ENCODE measurements around the gene SMIM41.

The SMIM41 gene

DNA sequence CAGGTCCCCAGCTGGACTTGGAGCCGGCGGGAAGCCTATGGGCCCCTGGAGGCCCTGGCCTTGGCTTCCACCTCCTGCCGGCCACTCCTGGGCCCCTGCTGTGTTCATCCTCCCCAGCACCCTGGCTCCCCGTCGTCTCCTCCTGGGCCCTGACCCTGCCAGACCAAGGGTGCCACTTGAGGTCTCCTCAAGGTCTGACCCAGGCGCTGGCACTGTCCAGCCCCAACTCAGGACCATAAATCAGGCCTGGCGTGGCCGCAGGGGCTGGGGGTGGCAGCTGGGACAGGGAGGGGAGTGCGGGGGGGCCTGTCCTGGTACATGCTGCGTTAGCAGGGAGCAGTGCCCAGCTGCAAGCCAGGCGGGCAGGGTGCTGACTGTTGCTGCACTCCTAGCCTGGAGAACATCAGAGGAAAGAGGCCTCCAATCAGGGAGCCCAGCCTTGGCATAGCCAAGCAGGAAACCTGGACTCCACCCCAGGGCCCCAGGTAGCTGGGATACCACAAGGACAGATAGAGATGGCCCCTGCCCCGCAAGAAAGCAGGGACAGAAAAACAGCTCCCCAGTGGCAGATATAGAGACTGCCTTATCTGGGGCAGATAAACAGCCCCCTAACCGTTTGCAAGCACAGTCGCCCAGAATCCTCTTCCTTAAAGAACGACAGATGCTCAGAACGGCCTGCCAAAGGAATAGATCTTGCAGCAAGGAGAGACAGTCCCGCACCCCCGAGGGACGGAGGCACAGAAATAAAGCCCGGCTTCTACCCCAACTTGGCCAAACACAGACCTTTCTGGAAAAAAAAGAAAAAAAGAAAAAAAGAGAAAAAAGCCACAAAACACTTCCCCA lies 16.2 kb upstream of the SMIM41 start:
- no peak for DNase-seq (ENCODE audit: low read depth in 1 of 2, low spot score in 1 of 2)

DNA sequence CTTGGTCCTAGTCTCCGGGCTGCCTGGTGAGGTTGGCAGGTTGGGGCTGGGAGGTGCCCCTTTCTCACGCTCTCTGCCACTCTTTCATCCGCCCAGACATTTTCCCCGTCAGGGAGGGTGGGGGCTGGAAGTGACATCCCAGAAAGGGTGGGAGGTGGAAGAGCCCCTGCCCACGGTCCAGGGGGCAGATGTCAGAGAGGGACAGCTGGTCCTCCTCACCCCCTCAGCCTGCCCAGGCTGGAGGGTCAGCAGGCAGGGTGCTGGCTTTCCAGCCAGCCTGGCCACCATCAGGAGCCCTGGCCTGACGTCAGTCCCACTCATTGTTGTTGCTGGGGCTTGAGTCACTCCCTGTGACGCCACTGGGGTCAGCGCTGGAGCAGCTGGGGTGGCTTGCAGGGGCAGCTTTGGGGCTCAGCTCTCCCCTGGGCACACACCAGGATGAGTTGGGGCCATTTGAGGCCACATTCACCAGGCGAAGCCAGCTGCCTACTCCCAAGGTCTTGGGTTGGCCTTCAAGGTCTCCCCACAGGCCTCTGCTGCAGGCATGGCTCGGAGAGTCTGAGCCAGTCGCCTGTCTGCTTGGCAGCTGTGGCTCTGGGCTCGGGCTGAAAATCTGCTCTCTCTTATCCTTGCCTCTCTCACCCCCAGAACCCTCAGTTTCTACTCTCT lies 15.4 kb upstream of the SMIM41 start:
- DNase-seq (ENCODE audit: low read depth in 1 of 2, low spot score in 1 of 2), result no peak

DNA sequence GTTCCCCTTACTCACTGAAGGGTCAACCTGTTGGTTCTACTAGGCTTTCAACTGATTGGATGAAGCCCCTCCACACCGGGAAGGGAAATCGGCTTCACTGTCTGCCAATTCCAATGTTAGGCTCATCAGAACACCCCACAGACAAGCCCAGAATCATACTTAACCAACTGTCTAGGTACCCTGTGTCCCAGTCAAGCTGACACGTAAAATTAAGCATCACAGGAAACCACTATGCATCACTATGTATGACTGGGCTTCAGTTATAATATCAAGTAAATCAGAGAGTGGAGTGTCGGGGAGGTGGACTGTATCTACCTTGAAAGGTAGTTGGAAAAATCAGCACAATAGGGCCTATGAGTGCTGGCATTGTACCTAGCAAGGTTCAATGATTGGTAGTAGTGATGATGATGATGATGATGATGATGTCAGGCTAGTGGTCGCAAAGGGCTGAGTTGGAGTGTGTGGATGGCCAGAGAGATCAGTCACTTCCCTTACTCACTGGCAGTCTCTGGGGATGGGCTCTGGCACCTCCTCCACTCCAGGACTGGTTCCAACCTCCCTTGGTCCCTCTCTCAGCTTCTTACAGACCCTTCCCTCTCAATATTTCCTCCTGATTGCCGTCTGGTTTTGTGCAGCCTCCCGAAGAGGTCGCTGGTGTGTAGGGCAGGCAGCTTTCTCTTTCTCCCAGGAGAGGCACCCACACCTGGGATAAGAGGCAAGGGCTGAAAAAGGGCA lies 13.0 kb upstream of the SMIM41 start:
- DNase-seq (ENCODE audit: low read depth in 1 of 2, low spot score in 1 of 2), result no peak

DNA sequence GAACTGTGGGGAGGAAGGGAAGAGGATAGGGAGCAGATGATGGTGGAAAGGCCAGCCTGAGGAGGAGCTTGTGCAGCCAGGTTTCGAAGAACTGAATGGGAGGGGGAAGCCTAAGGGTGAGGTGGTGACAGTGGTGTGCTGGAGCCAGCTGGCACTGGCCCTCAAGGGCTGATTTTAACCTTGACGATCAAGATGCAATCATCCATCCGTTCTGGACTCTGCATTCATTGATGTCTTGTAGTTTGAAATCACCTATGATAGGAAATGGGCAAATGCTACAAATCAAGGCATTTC lies 12.5 kb upstream of the SMIM41 start:
- DNase-seq (ENCODE audit: low read depth in 1 of 2, low spot score in 1 of 2), result no peak

DNA sequence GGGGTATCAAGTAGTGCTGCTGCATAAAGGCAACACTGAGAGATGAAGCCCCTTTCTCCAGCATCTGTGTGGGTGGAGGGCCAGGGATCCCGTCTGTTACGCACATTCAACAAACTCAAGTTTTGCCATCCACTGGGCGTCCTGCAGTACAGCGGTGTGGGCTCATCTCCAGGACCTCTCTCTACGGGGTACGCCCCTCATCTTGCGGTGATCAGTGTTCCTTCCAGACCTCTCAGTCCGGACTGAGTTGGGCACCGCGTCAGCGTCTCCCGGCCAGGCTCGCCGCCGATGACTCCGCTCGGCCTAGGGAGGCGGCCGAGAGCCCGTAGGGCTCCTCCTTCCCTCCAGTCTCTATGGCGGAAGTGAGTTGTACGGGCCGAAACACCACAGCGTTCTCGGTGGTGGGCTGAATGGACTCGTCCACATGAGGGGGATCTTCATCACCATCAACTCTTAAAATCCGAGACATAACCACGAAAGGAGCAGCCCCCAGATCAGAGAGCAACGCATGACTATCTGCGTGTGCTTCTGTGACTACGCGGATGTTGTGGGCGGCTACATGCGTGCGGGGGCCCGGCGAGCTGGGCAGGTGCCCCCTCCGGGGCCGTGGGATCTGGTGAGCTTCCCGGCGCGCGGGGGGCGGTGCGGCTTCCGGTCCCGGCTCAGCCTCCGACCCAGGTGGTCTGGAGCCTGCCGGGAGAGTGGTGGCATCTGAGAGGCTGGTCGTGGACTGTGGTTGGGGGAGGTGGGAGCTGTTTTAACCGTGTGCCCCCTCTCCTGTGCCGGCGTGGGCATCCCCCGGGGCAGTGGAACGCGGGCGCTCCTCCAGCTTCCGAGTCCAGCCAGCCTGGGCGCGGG lies 9.9 kb upstream of the SMIM41 start, which contains the start of gene ATG101:
ATG101 (plus strand) TSS at position 652 of the 858 bp plus-strand sequence. CDS start 3,673 bp downstream, outside the sequence.
- peak; percentile 74 to 87 for DNase-seq (ENCODE audit: low read depth in 1 of 2, low spot score in 1 of 2)

DNA sequence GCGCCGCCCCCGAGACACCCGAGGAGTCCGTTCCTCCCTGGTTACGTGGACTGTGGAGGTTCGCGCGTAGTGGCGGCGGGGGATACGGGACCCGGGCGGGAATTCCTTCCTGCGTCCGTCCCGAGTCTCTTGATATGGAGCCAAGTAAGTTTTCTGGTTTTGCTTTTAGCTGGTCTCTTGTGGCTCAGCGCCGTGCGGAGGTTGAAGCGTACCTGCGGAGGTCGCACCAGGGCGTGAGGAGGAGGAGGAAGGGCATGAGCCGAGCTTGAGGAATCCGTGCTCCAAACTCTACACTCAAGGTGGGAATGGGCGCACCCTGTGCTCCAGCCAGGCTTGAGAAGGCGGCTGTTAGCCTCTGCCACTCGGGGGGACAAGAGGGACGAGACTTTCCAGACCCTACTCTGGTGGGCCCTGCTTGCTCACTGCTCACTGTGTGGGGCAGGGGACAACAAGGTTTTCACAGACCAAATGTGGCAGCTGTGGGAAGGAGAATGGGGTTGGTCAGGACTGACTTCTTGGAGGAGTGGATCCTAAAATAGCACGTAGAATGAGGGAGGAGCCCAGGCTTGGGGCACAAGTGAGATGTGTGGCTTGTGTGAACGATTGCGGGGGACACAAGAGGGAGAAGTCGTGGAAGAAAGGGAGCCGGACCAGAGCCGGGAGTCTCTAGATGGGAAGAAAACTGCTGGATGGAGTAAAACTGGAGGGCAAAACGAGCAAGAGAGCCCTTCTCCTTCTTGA lies 9.1 kb upstream of the SMIM41 start:
- DNase-seq (ENCODE audit: low read depth in 1 of 2, low spot score in 1 of 2), result no peak

DNA sequence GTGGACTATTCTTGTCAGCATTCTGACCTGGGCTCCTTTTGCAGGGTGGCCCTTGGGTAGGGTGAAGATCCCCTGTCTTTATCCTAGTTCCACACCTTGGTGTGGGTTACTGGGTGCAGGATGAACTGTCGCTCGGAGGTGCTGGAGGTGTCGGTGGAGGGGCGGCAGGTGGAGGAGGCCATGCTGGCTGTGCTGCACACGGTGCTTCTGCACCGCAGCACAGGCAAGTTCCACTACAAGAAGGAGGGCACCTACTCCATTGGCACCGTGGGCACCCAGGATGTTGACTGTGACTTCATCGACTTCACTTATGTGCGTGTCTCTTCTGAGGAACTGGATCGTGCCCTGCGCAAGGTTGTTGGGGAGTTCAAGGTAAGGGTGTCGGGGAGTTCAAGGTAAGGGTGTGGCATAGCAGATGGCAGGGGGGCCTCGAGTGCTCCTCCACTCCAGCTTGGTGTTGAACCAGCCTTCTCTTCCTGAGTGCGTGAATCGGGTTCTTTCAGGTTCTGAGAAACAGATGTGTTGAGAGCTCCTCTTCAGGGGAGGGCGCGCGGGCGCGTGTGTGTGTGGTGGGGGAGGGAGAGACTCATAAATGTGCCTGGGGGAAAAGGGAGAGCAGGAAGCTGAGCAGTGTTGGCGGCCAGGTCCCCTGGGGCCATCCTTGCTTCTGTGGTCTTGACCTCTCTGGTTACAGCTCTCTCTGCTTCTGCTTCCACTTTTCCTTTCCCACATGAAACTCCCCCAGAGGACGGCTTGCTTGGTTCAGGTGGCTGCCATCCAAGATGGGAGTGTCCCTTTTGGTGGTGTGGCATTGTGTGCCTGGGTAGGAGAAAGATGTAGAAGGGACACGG lies 5.7 kb upstream of the SMIM41 start:
- DNase-seq (ENCODE audit: low read depth in 1 of 2, low spot score in 1 of 2), result no peak

DNA sequence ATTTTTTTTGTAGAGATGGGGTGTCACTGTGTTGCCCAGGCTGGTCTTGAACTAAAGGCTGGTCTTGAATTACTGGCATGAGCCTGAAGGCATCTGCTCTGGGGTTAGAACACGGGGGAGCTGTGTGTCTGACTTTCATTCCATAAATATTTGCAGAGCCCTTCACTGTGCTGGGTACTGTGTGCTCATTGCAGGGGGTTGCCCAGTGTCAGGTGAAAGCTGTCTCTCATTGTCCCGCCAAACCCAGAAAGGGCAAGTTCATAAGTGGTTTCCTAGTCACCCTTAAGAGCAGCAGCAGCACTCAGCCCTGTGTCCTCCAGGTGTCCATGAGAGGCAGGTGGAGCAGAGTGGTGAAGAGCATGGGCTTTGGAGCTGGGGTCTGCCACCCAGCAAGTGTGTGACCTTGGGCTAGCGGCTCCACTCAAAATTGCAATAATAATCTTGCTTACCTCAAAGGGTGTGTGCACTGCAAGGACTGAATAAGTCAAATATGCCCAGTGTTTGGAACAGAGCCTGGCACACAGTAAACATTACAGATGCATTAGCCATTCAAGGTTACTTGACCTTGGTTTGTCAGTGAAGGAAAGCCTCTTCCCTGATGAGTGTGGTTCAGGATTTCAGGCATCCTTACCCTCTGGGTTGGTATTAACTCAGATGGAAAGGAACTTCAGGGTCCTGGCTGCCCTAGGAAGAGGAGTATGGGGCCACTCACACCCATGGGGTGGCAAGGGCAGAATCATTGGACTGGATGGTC lies 4.4 kb upstream of the SMIM41 start:
- no peak for DNase-seq (ENCODE audit: low read depth in 1 of 2, low spot score in 1 of 2)

DNA sequence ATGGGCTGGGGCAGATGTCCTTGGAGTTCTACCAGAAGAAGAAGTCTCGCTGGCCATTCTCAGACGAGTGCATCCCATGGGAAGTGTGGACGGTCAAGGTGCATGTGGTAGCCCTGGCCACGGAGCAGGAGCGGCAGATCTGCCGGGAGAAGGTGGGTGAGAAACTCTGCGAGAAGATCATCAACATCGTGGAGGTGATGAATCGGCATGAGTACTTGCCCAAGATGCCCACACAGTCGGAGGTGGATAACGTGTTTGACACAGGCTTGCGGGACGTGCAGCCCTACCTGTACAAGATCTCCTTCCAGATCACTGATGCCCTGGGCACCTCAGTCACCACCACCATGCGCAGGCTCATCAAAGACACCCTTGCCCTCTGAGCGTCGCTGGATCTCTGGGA lies 2.7 kb upstream of the SMIM41 start:
- DNase-seq (ENCODE audit: low read depth in 1 of 2, low spot score in 1 of 2), result no peak

DNA sequence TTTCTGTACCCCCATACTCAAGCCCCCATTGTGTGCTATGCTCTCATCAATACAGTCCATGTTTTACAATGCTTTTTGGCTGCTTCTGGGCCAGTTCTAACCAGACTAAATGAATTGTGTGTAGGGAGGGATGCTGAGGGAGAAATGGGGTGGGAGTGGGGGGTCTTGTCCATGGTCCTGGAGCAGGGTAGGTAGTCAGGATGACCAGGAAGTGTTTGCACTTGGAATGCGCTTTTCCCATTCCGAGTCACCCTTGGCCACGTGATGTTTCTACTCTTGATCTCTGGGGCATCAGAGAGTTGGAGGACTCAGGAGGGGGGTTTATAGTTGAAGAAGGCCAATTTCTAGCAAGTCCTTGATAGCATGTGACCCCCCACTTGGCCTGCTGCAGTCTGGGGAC lies 1.2 kb upstream of the SMIM41 start:
- no peak for DNase-seq (ENCODE audit: low read depth in 1 of 2, low spot score in 1 of 2)

DNA sequence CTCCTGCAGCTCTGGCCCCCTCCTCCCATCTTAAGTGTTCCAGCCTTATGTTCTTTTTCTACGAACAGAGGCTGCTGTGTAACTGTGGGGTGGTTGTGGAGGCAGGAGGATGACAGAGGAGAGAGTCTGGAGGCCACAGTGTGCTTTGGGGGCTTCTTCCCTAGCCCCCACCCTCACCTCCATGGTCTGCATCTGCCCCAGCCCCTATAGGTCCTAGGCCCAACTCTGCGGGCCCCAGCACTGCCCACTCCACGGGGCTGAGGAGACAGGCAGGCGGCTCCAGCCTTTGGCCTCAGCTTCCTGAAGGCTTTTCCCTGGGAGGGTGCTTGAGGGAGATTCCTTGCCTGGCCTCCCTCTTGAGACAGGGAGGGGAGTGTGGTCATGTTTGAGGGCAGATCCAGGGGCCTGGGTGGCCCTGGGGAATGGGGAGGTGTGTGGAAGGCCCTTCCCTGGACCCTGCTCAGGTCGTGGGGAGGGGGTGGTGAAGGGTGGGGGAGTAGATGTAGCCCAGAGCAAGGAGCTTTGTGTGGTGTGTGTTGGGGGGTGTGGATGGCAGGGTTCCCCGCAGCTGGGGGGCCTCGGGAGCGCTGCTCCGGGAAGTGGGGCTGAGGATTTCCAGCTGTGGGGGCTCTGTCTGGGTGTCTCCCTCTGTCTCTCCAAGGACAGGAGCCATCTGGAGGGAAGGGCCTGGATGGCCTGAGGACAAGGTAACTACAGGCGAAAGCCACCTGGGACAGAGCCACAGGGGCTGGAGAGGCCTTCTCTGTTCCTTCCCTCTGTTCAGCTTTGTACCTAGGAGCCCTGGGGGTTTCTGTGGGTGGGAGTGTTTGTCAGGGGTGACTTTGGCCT lies 1.1 kb downstream of the SMIM41 start:
- no peak for DNase-seq (ENCODE audit: low read depth in 1 of 2, low spot score in 1 of 2)

DNA sequence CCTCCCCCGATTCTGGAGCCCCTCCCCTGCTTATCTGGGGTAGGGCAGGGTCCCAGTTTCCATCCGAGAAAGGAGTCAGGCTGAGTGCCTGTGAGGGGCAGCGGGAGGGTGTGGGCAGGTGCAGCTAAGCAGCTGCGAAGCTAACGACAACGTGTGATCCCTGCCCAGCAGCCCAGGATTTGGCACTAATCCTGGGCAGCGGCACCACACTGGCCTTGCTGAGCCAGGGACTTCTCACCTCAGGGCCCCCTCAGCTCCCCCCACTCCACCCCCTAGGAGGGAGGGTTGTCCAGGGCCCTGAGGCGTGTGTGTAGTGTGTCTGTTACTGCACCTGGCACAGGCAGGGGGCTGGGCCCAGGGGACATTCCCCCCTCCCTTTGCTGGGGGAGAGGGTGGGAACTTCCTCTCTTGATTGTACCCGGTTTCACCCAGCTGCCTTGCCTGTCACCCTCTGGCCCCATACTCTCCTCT lies 1.8 kb downstream of the SMIM41 start:
- no peak for DNase-seq (ENCODE audit: low read depth in 1 of 2, low spot score in 1 of 2)

DNA sequence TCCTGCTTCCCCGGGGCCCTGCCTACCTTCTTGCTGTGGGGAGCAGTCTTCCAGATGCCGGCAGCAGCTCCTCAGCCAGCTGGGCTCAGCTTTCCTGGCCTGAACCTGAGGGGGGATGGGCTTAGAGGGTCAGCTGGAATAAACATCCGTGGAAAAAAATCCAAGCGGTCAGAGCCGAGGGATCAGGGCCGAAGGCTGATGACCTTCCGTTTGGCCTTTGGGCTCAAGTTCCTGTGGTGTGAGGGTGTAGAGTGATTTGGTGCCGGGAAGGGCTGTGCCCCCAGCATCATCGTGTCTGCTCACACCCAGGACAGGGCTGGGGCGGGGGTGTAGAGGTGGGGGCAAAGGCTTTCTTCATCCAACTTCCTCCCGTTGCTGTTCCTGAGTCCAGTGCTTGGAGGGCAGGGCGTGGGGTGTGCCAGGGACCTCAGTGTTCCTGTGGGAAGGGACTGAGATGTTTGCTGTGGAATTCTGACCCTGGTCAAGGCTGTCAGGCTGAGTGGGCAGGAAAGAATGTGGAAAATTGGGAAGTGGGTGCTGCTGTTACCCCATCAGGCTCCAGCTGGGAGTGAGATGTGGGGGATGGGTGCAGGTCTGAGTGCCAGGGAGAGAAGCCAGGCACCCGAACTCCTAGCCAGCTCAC lies 2.6 kb downstream of the SMIM41 start:
- no peak for DNase-seq (ENCODE audit: low read depth in 1 of 2, low spot score in 1 of 2)

DNA sequence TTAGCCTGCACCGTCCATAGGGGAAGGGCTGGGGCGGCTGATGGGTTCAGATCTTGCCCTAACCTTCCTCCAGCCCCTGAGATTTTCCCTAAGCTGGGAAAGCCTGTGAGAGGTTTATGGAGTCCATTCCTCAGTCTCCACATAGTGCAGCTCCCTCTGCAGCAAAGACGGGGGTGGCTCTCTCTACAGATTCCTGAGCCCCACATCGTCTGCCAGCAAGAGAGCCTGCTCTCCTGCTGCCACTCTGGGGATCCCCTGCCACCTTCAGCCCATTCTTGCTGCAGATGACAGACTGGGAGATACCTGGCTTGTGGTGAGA lies 3.1 kb downstream of the SMIM41 start:
- no peak for DNase-seq (ENCODE audit: low read depth in 1 of 2, low spot score in 1 of 2)

DNA sequence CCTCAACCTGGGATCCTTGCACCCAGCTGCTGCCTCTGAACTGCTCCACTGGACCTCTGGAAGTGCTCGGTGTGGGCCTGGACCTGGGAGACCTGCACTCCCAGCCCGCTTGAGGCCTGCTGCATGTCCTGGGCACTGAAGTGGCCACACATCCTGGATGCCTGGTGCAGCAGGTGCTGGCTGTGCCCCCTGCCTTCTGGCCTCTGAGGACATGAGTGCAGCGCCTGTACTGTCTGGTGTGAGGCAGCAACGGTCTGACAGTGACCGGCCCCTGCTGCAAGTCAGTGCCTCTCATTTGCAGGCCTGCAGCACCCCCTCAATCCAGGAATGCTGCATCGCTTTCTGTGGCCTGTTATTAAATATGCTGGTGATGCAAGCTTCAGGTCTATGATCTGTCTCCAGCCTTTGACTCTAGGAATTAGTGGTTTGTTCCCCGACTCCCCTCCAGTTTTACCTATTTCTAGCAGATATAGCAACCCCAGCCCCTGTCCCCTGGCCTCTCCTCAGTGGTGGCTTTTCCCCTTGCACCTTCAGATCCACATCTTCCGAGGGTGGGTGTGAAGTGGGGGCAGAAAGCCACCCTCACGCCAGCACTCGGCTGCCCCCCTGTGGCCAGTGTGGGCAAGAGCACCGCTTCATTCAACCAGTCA lies 3.6 kb downstream of the SMIM41 start:
- DNase-seq (ENCODE audit: low read depth in 1 of 2, low spot score in 1 of 2), result peak; percentile 58

DNA sequence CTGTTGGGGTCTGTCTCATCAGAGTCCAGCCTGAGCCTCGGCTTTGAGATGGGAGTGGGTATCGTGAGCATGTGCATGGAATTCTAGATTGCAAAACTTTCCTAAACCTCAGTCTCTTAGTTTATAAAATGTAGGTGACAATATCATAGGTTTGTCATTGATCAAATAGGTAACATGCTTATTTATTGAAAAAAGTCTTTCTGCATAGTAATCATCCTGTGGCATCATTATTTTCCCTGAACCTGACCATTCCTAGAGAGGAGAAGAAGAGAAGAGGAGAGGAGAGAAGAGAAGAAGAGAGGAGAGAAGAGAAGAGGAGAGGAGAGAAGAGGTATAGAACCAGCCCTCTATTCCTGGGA lies 4.1 kb downstream of the SMIM41 start:
- no peak for DNase-seq (ENCODE audit: low read depth in 1 of 2, low spot score in 1 of 2)

All from activated CD4-positive, alpha-beta T cell treated with anti-CD3 and anti-CD28 coated beads, Interleukin-2, amount 50 U/mL, for 24 hours (primary cell).